ENCODE data around the gene DIPK1C. TPM values are rescaled to one million over a fixed set of nuclear protein-coding genes. Genes with fewer than 3 reads are reported as not detected.

The DIPK1C gene
- total RNA-seq, 1 experiment from 2014 or later = not detected

- H3K4me2 ChIP-seq (ENCODE audit: low read length) = no peak overlapping the region
- no peaks in the 10 kb centered on the region for H3K9me3 ChIP-seq (ENCODE audit: control insufficient read depth in 1 of 2, insufficient read depth in 1 of 2, low read depth in 1 of 2, low read length in 2 of 2)
- no peak for TF ChIP-seq ZNF274 (IDR thresholded peaks at IDR 0.05; ENCODE audit: low read depth, low read length)
- no peak for TF ChIP-seq ZFX (IDR thresholded peaks at IDR 0.05)
- no peak for TF ChIP-seq YY1 (IDR thresholded peaks at IDR 0.05; ENCODE audit: extremely low read depth, insufficient replicate concordance, low read depth, low read length)
- TF ChIP-seq ZBTB33 (IDR thresholded peaks at IDR 0.05; ENCODE audit: extremely low read depth, insufficient replicate concordance, low read length) = no peak
- no peak for TF ChIP-seq RAD21 (IDR thresholded peaks at IDR 0.05; ENCODE audit: low read depth)
- no peak for TF ChIP-seq SIN3A (IDR thresholded peaks at IDR 0.05; ENCODE audit: low read depth)
- TF ChIP-seq REST (IDR thresholded peaks at IDR 0.05; ENCODE audit: low read depth) = no peak
- TF ChIP-seq EZH2phosphoT487 (IDR thresholded peaks at IDR 0.05; ENCODE audit: borderline replicate concordance) = no peak
- POLR2A ChIA-PET = no interaction called here
- no peak overlapping the region for H2AFZ ChIP-seq (ENCODE audit: low read depth, low read length, poor library complexity, severe bottlenecking)
- intact Hi-C loops (cut with micrococcal nuclease) = no loop called here
- no peak overlapping the region for H3K4me3 ChIP-seq (replicated peaks in 1 of 2; ENCODE audit: low read depth in 1 of 2, low read length in 2 of 2)
- CTCF ChIA-PET = no interaction called here
- no peaks in the 10 kb centered on the region for H3K9me2 ChIP-seq (ENCODE audit: insufficient read depth)
- H3K4me1 ChIP-seq (ENCODE audit: control insufficient read depth in 1 of 2, insufficient read depth in 2 of 2, low read length in 2 of 2) = no peaks in the 10 kb centered on the region
- ATAC-seq (no peak), DNase-seq (ENCODE audit: low read depth, low spot score) (no peak)
- H3K27ac ChIP-seq (ENCODE audit: low read depth, low read length) = no peak overlapping the region
- RAD21 ChIA-PET (ENCODE audit: low non-redundant PET in 1 of 2, low total read pairs in 2 of 2, uncharacterized antibody in 2 of 2, unreplicated experiment in 2 of 2) = no interaction called here
- H3K9ac ChIP-seq (ENCODE audit: low read length) = no peak overlapping the region
- H4K20me1 ChIP-seq (ENCODE audit: insufficient read depth) = no peaks in the 10 kb centered on the region
- no TSS peak for BruUV-seq (replicated peaks)
- peaks cover 8% of the 10 kb centered on the region; the same call in 1 of the 2 replicates for H3K27me3 ChIP-seq (ENCODE audit: insufficient read depth, low read length)
- H3K79me2 ChIP-seq (ENCODE audit: insufficient read depth, low read length) = no peaks in the 10 kb centered on the region
- no peaks in the 10 kb centered on the region for H3K36me3 ChIP-seq (ENCODE audit: control insufficient read depth in 1 of 2, insufficient read depth in 2 of 2, low read length in 2 of 2)
Observed at GRCh38 chr18:74436158-74436769, 20.8 kb downstream of the DIPK1C start.
